ENCODE measurements around the gene SRP19.

SRP19 gene

GRCh38 chr5:112878760-112879159 lies 17.7 kb downstream of the SRP19 start:
- no peak for ATAC-seq
- TF ChIP-seq GLIS3 (CRISPR knock-in tag; IDR thresholded peaks at IDR 0.05) (no peak), TCF4 (CRISPR knock-in tag; IDR thresholded peaks at IDR 0.05; ENCODE audit: borderline replicate concordance) (no peak), ARNTL (CRISPR knock-in tag; IDR thresholded peaks at IDR 0.05; ENCODE audit: borderline replicate concordance, low read depth) (no peak), PATZ1 (CRISPR knock-in tag; IDR thresholded peaks at IDR 0.05; ENCODE audit: borderline replicate concordance) (no peak), ZNF565 (CRISPR knock-in tag; conservative IDR thresholded peaks at IDR 0.05; ENCODE audit: low read depth) (no peak), PPARA (CRISPR knock-in tag; IDR thresholded peaks at IDR 0.05; ENCODE audit: borderline replicate concordance) (no peak), ZC3H10 (CRISPR knock-in tag; IDR thresholded peaks at IDR 0.05) (no peak), OSR1 (CRISPR knock-in tag; IDR thresholded peaks at IDR 0.05) (no peak), TOX (CRISPR knock-in tag; IDR thresholded peaks at IDR 0.05; ENCODE audit: borderline replicate concordance) (no peak), ZNF70 (CRISPR knock-in tag; IDR thresholded peaks at IDR 0.05) (no peak), SNAI2 (CRISPR knock-in tag; IDR thresholded peaks at IDR 0.05) (no peak), ZFP3 (CRISPR knock-in tag; IDR thresholded peaks at IDR 0.05) (no peak), CSDC2 (CRISPR knock-in tag; IDR thresholded peaks at IDR 0.05) (no peak), BACH2 (CRISPR knock-in tag; IDR thresholded peaks at IDR 0.05; ENCODE audit: borderline replicate concordance) (no peak), ISL1 (CRISPR knock-in tag; IDR thresholded peaks at IDR 0.05) (no peak), CREB5 (CRISPR knock-in tag; IDR thresholded peaks at IDR 0.05; ENCODE audit: low read depth) (no peak), ESRRG (CRISPR knock-in tag; IDR thresholded peaks at IDR 0.05) (no peak)
- TF ChIP-seq, protein P1, sequence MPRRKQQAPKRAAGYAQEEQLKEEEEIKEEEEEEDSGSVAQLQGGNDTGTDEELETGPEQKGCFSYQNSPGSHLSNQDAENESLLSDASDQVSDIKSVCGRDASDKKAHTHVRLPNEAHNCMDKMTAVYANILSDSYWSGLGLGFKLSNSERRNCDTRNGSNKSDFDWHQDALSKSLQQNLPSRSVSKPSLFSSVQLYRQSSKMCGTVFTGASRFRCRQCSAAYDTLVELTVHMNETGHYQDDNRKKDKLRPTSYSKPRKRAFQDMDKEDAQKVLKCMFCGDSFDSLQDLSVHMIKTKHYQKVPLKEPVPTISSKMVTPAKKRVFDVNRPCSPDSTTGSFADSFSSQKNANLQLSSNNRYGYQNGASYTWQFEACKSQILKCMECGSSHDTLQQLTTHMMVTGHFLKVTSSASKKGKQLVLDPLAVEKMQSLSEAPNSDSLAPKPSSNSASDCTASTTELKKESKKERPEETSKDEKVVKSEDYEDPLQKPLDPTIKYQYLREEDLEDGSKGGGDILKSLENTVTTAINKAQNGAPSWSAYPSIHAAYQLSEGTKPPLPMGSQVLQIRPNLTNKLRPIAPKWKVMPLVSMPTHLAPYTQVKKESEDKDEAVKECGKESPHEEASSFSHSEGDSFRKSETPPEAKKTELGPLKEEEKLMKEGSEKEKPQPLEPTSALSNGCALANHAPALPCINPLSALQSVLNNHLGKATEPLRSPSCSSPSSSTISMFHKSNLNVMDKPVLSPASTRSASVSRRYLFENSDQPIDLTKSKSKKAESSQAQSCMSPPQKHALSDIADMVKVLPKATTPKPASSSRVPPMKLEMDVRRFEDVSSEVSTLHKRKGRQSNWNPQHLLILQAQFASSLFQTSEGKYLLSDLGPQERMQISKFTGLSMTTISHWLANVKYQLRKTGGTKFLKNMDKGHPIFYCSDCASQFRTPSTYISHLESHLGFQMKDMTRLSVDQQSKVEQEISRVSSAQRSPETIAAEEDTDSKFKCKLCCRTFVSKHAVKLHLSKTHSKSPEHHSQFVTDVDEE (CRISPR knock-in tag; IDR thresholded peaks at IDR 0.05) = no peak
- TF ChIP-seq, protein P2, sequence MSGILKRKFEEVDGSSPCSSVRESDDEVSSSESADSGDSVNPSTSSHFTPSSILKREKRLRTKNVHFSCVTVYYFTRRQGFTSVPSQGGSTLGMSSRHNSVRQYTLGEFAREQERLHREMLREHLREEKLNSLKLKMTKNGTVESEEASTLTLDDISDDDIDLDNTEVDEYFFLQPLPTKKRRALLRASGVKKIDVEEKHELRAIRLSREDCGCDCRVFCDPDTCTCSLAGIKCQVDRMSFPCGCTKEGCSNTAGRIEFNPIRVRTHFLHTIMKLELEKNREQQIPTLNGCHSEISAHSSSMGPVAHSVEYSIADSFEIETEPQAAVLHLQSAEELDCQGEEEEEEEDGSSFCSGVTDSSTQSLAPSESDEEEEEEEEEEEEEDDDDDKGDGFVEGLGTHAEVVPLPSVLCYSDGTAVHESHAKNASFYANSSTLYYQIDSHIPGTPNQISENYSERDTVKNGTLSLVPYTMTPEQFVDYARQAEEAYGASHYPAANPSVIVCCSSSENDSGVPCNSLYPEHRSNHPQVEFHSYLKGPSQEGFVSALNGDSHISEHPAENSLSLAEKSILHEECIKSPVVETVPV (CRISPR knock-in tag; IDR thresholded peaks at IDR 0.05) = no peak

GRCh38 chr5:112880219-112880964 lies 19.3 kb downstream of the SRP19 start:
- no peak for TF ChIP-seq TCF4 (CRISPR knock-in tag; IDR thresholded peaks at IDR 0.05; ENCODE audit: borderline replicate concordance)
- no peak for TF ChIP-seq CSDC2 (CRISPR knock-in tag; IDR thresholded peaks at IDR 0.05)
- TF ChIP-seq PPARA (CRISPR knock-in tag; IDR thresholded peaks at IDR 0.05; ENCODE audit: borderline replicate concordance) = no peak
- no peak for TF ChIP-seq ISL1 (CRISPR knock-in tag; IDR thresholded peaks at IDR 0.05)
- no peak for TF ChIP-seq ZFP3 (CRISPR knock-in tag; IDR thresholded peaks at IDR 0.05)
- ATAC-seq = no peak

DNA sequence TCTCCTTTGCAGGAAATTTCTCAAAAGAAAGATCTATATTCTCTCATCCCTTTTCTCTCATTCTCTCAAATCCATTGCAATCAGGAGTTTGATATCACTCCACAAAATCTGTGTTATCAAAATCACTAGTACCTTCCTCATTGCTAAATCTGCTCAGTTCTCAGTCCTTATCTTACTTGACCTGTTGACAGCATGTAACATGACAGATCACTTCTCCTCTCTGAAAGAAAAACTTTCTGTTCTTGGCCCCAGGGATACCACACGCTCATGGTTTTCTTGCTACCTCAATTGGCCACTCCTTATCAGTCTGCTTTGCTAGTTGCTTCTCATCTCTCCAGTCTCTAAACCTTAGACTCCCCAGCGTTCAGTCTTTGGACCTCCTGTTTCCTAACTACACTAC lies 22.1 kb downstream of the SRP19 start:
- TF ChIP-seq ISL1 (CRISPR knock-in tag; IDR thresholded peaks at IDR 0.05) (no peak), ZNF565 (CRISPR knock-in tag; conservative IDR thresholded peaks at IDR 0.05; ENCODE audit: low read depth) (no peak), ZNF8 (CRISPR knock-in tag; IDR thresholded peaks at IDR 0.05) (no peak), POU6F1 (CRISPR knock-in tag; IDR thresholded peaks at IDR 0.05; ENCODE audit: borderline replicate concordance, low read depth) (no peak), PATZ1 (CRISPR knock-in tag; IDR thresholded peaks at IDR 0.05; ENCODE audit: borderline replicate concordance) (no peak), RARB (CRISPR knock-in tag; IDR thresholded peaks at IDR 0.05) (no peak), GLIS3 (CRISPR knock-in tag; IDR thresholded peaks at IDR 0.05) (no peak), OSR1 (CRISPR knock-in tag; IDR thresholded peaks at IDR 0.05) (no peak), TOX (CRISPR knock-in tag; IDR thresholded peaks at IDR 0.05; ENCODE audit: borderline replicate concordance) (no peak), CSDC2 (CRISPR knock-in tag; IDR thresholded peaks at IDR 0.05) (no peak), ZC3H10 (CRISPR knock-in tag; IDR thresholded peaks at IDR 0.05) (no peak), PPARA (CRISPR knock-in tag; IDR thresholded peaks at IDR 0.05; ENCODE audit: borderline replicate concordance) (no peak), ARNTL (CRISPR knock-in tag; IDR thresholded peaks at IDR 0.05; ENCODE audit: borderline replicate concordance, low read depth) (no peak)
- TF ChIP-seq, protein P1 (CRISPR knock-in tag; IDR thresholded peaks at IDR 0.05) = no peak
- ATAC-seq = no peak

Measured in SK-N-SH treated with all-trans-retinoic acid at 6 μM for 48 hours (cell line).